GM10248 (cell line): ENCODE data around the gene TRMT10C.

Source experiments
- CTCF ChIA-PET: fragments of 300-600 bp; sonication (Branson Sonifier 250); formaldehyde crosslinking; extraction: SDS; loops from one replicate; lab custom pipeline; 2021; ENCODE audit warnings: antibody characterized with exemption; lab: Yijun Ruan, JAX
- POLR2A ChIA-PET: fragments of 350-650 bp; sonication (Branson Sonifier 250); formaldehyde crosslinking; extraction: SDS; loops from one replicate; lab custom pipeline; 2020; ENCODE audit warnings: antibody characterized with exemption; lab: Yijun Ruan, JAX
- DNase-seq: peaks from one replicate; pipeline ENCODE4 v3.0.0; 2012; ENCODE audit errors: extremely low spot score
- TF ChIP-seq, protein P1 (sequence below): IDR thresholded peaks from 2 replicates; pipeline ENCODE4 v1.5.1; 2012; ENCODE audit warnings: mild to moderate bottlenecking, low read depth; ENCODE audit errors: extremely low read depth, missing control alignments, control extremely low read depth

TRMT10C gene

DNA sequence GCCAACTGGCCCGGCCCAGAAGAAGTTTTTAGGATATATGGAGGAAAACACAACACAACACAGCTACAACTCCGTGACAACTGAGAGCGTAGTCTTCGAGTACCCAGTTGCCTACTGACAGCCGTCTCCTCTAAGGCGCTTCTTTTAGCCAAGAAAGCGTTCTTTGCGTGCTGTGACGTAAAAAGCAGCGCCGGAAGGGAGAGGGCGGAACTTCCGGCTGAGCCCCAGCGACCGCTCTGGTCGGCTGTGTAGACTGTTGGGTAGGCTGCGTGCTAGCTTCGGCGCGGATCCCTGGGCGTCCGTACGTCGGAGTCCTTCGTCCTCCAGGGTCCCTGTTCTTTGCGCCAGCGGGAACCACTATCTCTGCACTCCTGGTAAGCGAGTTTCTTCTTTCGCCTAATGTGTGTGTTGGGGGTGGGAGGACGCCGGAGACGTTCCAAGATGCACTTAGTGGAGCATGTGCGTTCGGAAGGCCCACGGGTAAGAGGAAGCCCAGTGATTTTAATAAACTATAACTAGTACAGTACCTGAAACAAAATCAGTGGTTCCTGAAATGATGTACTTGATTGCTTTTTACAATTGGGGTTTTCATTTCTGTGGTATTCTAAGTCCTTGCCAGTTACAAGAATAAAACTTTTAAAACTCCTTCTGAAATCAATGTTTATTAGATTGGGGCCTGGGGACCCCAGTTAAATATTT, at the start of gene TRMT10C:
Gene TRMT10C, plus strand, starts transcription at position 239 of the 699 bp plus-strand sequence. CDS start 2,914 bp downstream, outside the sequence.
- ChIA-PET CTCF (interaction anchor here (5.1 kb wide), 1 partner anchor 11 kb away, joined by 39 read pairs; the partner anchor contains the start of gene PCNP), POLR2A (interaction anchor here (0.7 to 1.4 kb wide), 5 partner anchors 8 to 230 kb away, joined by 4 to 17 read pairs (median 4); partner anchors contain the start of gene PCNP)
- TF ChIP-seq, protein P1, sequence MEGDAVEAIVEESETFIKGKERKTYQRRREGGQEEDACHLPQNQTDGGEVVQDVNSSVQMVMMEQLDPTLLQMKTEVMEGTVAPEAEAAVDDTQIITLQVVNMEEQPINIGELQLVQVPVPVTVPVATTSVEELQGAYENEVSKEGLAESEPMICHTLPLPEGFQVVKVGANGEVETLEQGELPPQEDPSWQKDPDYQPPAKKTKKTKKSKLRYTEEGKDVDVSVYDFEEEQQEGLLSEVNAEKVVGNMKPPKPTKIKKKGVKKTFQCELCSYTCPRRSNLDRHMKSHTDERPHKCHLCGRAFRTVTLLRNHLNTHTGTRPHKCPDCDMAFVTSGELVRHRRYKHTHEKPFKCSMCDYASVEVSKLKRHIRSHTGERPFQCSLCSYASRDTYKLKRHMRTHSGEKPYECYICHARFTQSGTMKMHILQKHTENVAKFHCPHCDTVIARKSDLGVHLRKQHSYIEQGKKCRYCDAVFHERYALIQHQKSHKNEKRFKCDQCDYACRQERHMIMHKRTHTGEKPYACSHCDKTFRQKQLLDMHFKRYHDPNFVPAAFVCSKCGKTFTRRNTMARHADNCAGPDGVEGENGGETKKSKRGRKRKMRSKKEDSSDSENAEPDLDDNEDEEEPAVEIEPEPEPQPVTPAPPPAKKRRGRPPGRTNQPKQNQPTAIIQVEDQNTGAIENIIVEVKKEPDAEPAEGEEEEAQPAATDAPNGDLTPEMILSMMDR = no peak
- peak; percentile 96 for DNase-seq

DNA sequence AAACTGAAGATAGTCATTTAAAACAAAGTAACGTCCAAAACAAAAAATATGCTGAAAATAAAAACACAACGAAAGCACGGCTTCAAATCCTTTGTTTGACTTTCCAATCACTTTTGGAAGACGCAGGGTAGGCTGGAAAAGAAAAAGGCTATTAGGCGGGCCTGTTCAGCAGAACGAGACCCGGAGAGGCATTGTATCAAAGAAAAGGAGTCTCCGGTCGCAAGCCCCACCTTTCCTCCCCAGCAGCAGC, 49.3 kb upstream of the TRMT10C start:
- ChIA-PET CTCF (interaction anchor here (0.6 to 3.2 kb wide), 3 partner anchors 10 to 1681 kb away, joined by 3 to 15 read pairs (median 4); partner anchors contain the start of gene PCNP), POLR2A (no interaction called here)

DNA sequence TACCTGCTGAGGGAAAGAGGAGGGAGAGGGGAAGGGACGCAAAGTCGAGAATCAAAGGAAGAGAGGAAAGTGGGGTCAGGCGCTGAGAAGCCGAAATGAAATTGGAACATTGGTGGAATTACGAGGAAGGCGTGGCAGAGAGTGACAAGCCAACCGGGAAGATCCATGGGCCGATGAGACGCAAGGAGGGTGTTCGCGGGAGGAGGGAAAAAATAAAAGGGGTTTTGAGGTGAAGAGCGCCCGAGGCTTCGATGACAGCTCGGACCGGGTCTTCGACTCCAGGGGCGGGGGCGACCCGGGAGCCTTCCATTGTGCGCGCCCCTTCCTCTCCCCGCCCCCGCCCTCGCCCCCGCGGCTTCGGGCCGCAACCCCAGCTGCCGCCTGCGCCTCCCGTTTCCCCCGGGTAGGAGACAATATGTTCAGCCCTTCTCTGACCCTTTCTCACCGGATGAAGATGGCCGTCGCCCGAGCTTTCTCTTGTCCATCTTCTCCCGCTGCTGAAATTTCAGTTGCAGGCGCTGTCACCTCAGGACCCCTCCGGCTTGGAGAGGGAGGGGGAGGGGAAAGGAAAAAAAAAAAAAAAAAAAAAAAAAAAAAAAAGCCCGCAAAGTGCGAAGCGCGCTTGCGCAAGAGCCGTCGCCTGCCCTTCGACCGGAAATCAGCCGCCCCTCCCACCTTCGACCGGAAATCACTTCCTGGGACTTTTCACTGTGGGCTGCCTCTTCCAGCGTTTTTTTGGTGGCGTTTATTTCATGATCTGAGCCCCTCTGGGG, 48.8 kb upstream of the TRMT10C start, which contains the start of gene SENP7:
Gene SENP7, minus strand, starts transcription at position 567 of the 773 bp plus-strand sequence. Its CDS starts 82 bp downstream, at position 485.
- ChIA-PET CTCF (interaction anchor here (0.6 to 3.2 kb wide), 3 partner anchors 9 to 1681 kb away, joined by 3 to 15 read pairs (median 4); partner anchors contain the start of gene PCNP), POLR2A (no interaction called here)
- peak; percentile 88 for DNase-seq
- TF ChIP-seq, protein P1 = no peak

More for the DNA sequence above, 49.3 kb upstream of the TRMT10C start:
- TF ChIP-seq, protein P1 = no peak
- DNase-seq = no peak

DNA sequence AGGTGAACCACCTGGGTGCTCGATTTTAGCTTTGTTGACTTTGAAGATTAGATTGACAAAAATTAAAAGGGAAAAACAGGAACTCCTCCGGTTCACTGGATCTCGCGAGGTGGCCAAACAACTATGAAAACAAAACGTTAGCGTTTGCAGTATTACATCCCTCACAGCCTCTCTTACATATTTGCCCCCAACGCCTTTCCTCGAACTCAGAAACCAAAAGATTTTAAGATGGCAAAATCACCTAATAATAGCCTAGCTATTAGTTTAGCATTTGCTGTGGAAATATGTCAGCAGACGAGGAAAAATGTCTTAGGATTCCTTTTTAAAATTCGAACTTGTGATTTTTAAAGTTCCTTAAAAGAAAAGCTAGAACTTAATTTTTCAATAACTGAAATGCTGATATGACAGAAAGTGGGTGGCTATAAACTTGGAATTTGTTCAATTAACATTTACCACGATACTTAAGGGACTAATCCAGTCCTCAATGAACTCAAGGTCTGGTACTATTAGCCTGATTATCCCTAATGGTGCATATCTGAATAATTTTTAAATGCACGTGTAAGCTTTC, 48.2 kb upstream of the TRMT10C start:
- ChIA-PET POLR2A (no interaction called here), CTCF (interaction anchor here (3.2 kb wide), 1 partner anchor 8 kb away, joined by 15 read pairs; no protein-coding TSS in a partner anchor)
- TF ChIP-seq, protein P1 = no peak
- DNase-seq = peak; percentile 67

DNA sequence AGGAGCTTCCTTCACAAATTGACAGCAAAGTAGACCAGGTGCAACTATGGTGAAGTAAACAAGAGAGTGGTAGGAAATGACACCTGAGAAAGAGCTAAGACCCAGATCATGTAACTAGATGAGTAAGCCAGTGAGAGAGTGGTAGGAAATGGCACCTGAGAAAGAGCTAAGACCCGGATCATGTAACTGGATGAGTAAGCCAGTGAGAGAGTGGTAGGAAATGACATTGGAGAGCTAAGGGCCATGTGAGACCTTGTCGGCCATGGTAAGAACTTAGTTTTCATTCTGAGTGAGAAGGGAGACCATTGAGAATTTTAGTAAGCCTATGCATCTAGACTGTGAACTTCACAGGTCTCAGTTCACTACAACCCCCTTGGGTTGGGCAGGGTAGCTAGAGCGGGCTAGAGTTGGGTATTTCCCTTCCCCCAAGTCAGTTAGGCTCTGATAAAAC, 43.2 kb upstream of the TRMT10C start:
- ChIA-PET POLR2A (interaction anchor here (0.9 to 1.2 kb wide), 3 partner anchors 43 to 56 kb away, joined by 4 to 8 read pairs (median 5); partner anchors contain the start of genes PCNP and TRMT10C), CTCF (interaction anchor here (1.0 to 5.1 kb wide), 5 partner anchors 10 to 147 kb away, joined by 3 to 18 read pairs (median 5); partner anchors contain the start of gene PCNP)
- peak; percentile 65 for DNase-seq
- TF ChIP-seq, protein P1 = no peak

DNA sequence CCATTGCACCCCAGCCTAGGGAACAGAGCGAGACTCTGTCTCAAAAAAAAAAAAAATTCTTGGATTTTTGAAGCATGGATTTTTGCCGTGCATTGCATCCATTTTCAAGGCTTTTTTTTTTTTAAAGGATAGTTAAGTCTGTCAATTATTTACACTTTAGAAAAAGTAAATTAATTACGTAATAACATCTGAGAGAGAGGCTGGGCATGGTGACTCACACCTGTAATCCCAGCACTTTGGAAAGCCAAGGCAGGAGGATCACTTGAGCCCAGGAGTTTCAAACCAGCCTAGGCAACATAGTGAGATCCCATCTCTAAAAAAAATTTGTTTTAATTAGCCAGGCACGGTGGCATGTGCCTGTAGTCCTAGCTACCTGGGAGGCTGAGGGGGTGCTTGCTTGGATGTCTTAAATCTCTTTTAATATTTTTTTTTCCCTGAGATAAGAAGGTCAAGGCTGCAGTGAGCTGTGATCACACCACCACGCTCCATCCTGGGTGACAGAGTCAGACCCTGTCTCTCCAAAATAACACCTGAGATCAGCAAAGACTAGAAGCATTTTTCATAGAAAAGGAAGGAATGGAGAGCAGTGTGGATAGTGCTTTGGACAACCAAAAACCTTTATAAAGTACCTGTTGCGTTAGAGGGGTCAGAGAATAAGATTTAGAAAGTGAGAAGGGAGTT, 41.8 kb upstream of the TRMT10C start:
- TF ChIP-seq, protein P1 = no peak
- POLR2A ChIA-PET = no interaction called here
- no peak for DNase-seq
- CTCF ChIA-PET = interaction anchor here (1.0 to 5.1 kb wide), 5 partner anchors 8 to 54 kb away, joined by 3 to 18 read pairs (median 10); partner anchors contain the start of genes PCNP and SENP7
